Endothelial cell of umbilical vein (primary cell): ENCODE data around the gene ERGIC1. TPM values are rescaled to one million over a fixed set of nuclear protein-coding genes. Genes with fewer than 3 reads are reported as not detected.

ENCODE experiments used
- BruUV-seq: library from RNA; stranded (reverse); fragments of 400-500 nt; replicated peaks from 2 replicates; lab custom pipeline; 2021; lab: Mats Ljungman, UMichigan
- CTCF ChIA-PET: fragments of 300-600, 350-600 bp; sonication (Branson Sonifier 250); formaldehyde crosslinking; loops from one replicate; lab custom pipeline; 2021; ENCODE audit warnings: antibody characterized with exemption, inconsistent platforms; lab: Charles Lee
- POLR2A ChIA-PET: fragments of 300-600, 350-600 bp; sonication (Branson Sonifier 250); formaldehyde crosslinking; loops from one replicate; lab custom pipeline; 2021; ENCODE audit warnings: antibody characterized with exemption, inconsistent platforms; lab: Charles Lee
- DNase-seq: peaks from one replicate; pipeline ENCODE4 v3.0.0-alpha.2; 2011; ENCODE audit warnings: low read depth, low spot score
- FAIRE-seq: peaks from 2 replicates; lab custom pipeline; 2011; peaks lifted over from hg19 to GRCh38; lab: Jason Lieb, UNC
- H2AFZ ChIP-seq: 2 replicates; pipeline ENCODE4 v1.6.0; 2012; ENCODE audit warnings: low read depth, low read length, control low read depth, inconsistent platforms
- H3K27ac ChIP-seq: 2 replicates; pipeline ENCODE4 v1.5.1; 2011; ENCODE audit warnings: low read depth, mild to moderate bottlenecking, control low read depth, low read length, moderate library complexity; ENCODE audit not compliant: insufficient read depth
- H3K27me3 ChIP-seq, 2 experiments: 2 replicates each; pipeline versions ENCODE4 v1.6.0 to v1.6.1; 2011; ENCODE audit warnings: low read length in 2 of 2, mixed read lengths in 1 of 2; ENCODE audit not compliant: control insufficient read depth in 2 of 2, insufficient read depth in 2 of 2
- H3K36me3 ChIP-seq, 2 experiments: 2 replicates in 1 of 2; 3 replicates in 1 of 2; pipeline ENCODE4 v1.5.1; 2011; ENCODE audit warnings: low read length in 2 of 2, mild to moderate bottlenecking in 1 of 2, moderate library complexity in 1 of 2; ENCODE audit not compliant: control insufficient read depth in 2 of 2, insufficient read depth in 2 of 2; ENCODE audit errors: extremely low read depth in 1 of 2
- H3K4me1 ChIP-seq: 3 replicates; pipeline ENCODE4 v1.5.1; 2011; ENCODE audit warnings: mild to moderate bottlenecking, low read length; ENCODE audit not compliant: control insufficient read depth, insufficient read depth; ENCODE audit errors: extremely low read depth
- H3K4me2 ChIP-seq: 2 replicates; pipeline ENCODE4 v1.6.1; 2011; ENCODE audit warnings: low read length, control low read depth, mixed read lengths; ENCODE audit not compliant: insufficient read depth
- H3K4me3 ChIP-seq, 3 experiments: fragments of 200-600 bp in 1 of 3; sonication (generic), shearing (Covaris generic) in 1 of 3; replicated peaks in 1 of 3; 2 replicates each; pipeline ENCODE4 v1.5.1; 2011 to 2016; ENCODE audit warnings: control low read depth in 3 of 3, low read length in 3 of 3, mild to moderate bottlenecking in 2 of 3, inconsistent platforms in 1 of 3, low read depth in 1 of 3, moderate library complexity in 1 of 3; ENCODE audit not compliant: insufficient read depth in 1 of 3
- H3K79me2 ChIP-seq: 2 replicates; pipeline ENCODE4 v1.6.0; 2012; ENCODE audit warnings: low read length, inconsistent platforms; ENCODE audit not compliant: control insufficient read depth, insufficient read depth
- H3K9ac ChIP-seq: replicated peaks from 2 replicates; pipeline ENCODE3; 2011; ENCODE audit warnings: low read length, control low read depth; ENCODE audit not compliant: insufficient read depth; ENCODE audit errors: extremely low read depth
- H3K9me1 ChIP-seq: replicated peaks from 3 replicates; pipeline ENCODE4 v1.6.0; 2011; ENCODE audit warnings: mild to moderate bottlenecking, low read length; ENCODE audit not compliant: control insufficient read depth, insufficient read depth; ENCODE audit errors: extremely low read depth
- H3K9me3 ChIP-seq: replicated peaks from 2 replicates; pipeline ENCODE4 v1.5.1; 2012; ENCODE audit warnings: low read length, inconsistent platforms; ENCODE audit not compliant: control insufficient read depth, insufficient read depth
- H4K20me1 ChIP-seq: replicated peaks from 2 replicates; pipeline ENCODE3; 2011; ENCODE audit warnings: mild to moderate bottlenecking, low read length; ENCODE audit not compliant: control insufficient read depth, insufficient read depth; ENCODE audit errors: extremely low read depth
- CTCF ChIP-seq, 2 donors: IDR thresholded peaks; 1 replicate in 1 of 2; 2 replicates in 1 of 2; pipeline ENCODE4 v1.5.1; 2011; ENCODE audit warnings: low read length in 2 of 2, mild to moderate bottlenecking in 2 of 2, moderate library complexity in 2 of 2, control low read depth in 1 of 2, inconsistent platforms in 1 of 2, low read depth in 1 of 2; ENCODE audit not compliant: insufficient read depth in 1 of 2; ENCODE audit errors: extremely low read depth in 1 of 2
- EZH2 ChIP-seq: IDR thresholded peaks from 2 replicates; pipeline ENCODE4 v1.6.1; 2012; ENCODE audit warnings: borderline replicate concordance, low read depth, mild to moderate bottlenecking, moderate library complexity, low read length, inconsistent platforms; ENCODE audit not compliant: severe bottlenecking
- FOS ChIP-seq: IDR thresholded peaks from 2 replicates; pipeline ENCODE4 v1.6.1; 2011; ENCODE audit warnings: mild to moderate bottlenecking, low read length, moderate library complexity, borderline replicate concordance; ENCODE audit not compliant: insufficient read depth
- GATA2 ChIP-seq: IDR thresholded peaks from 2 replicates; pipeline ENCODE4 v1.7.0; 2011; ENCODE audit warnings: low read depth, mild to moderate bottlenecking, moderate library complexity, mixed read lengths, low read length; ENCODE audit not compliant: insufficient read length, insufficient read depth
- JUN ChIP-seq: IDR thresholded peaks from 2 replicates; pipeline ENCODE4 v1.6.1; 2011; ENCODE audit warnings: borderline replicate concordance, low read depth; ENCODE audit not compliant: insufficient read length, insufficient read depth
- MAX ChIP-seq: IDR thresholded peaks from 2 replicates; pipeline ENCODE4 v1.6.1; 2011; ENCODE audit not compliant: insufficient read depth, insufficient read length
- MYC ChIP-seq: IDR thresholded peaks from one replicate; pipeline ENCODE4 v1.6.1; 2011; ENCODE audit warnings: mild to moderate bottlenecking, low read depth, low read length
- POLR2A ChIP-seq: IDR thresholded peaks from 2 replicates; pipeline ENCODE4 v1.6.1; 2012; ENCODE audit warnings: low read depth, mild to moderate bottlenecking, control low read depth, low read length
- POLR2AphosphoS5 ChIP-seq: IDR thresholded peaks from 2 replicates; pipeline ENCODE4 v1.6.1; 2012; ENCODE audit warnings: low read depth, mild to moderate bottlenecking, control low read depth, low read length, moderate library complexity; ENCODE audit not compliant: insufficient read depth
- dilution Hi-C: fragments of 300-500 bp; cut with MboI; formaldehyde crosslinking; loops from one replicate; pipeline ENCODE4 v1.15.0; 2019; ENCODE audit warnings: low sequenced_read_pairs; ENCODE audit not compliant: extremely low pct_ligation_motif_present
- intact Hi-C: fragments of 100-400 bp; cut with micrococcal nuclease; formaldehyde crosslinking; loops from one replicate; pipeline ENCODE4 v1.10.0; 2022
- polyA plus RNA-seq, 4 experiments: library from polyadenylated mRNA; depleted of rRNA in 3 of 4; stranded (reverse) in 3 of 4; unstranded in 1 of 4; fragments of >200 nt; gene quantifications; 2 replicates each; pipeline versions ENCODE4 v1.2.1 to v1.2.3, GENCODE V29; 2011 to 2012; ENCODE audit warnings: missing spikeins in 1 of 4
- total RNA-seq: library from RNA; stranded (reverse); gene quantifications from 2 replicates; pipeline ENCODE4 v1.2.3, GENCODE V29; 2021

Gene ERGIC1
- total and polyA plus RNA-seq, 2 donors (not counting 3 experiments of a cell fraction or from before 2014, with no cell fraction given): 105 to 109 TPM

GRCh38 chr5:172789687-172790495, 44.2 kb upstream of the ERGIC1 start:
- peak overlapping the region; percentile 59 for H2AFZ ChIP-seq
- POLR2A ChIA-PET: interaction anchor here (0.7 kb wide), 1 partner anchor 12 kb away, joined by 3 read pairs; no protein-coding TSS in a partner anchor

More at GRCh38 chr5:172789687-172790495, 44.2 kb upstream of the ERGIC1 start:
- FAIRE-seq: peak; percentile 12
- no peaks in the 10 kb centered on the region for H3K36me3 ChIP-seq
- H3K9me3 ChIP-seq: no peaks in the 10 kb centered on the region
- CTCF ChIA-PET: interaction anchor here (1.5 to 2.2 kb wide), 2 partner anchors 12 to 18 kb away, joined by 3 to 6 read pairs; no protein-coding TSS in a partner anchor
- peaks cover 29% of the 10 kb centered on the region for H3K4me1 ChIP-seq
- no peak for TF ChIP-seq JUN
- TF ChIP-seq FOS: no peak
- no peak for TF ChIP-seq GATA2
- no peak for TF ChIP-seq CTCF (IDR thresholded peaks at IDR 0.05; ENCODE audit: extremely low read depth in 1 of 2, insufficient read depth in 1 of 2, low read depth in 1 of 2, low read length in 2 of 2)
- no peak for TF ChIP-seq MYC
- TF ChIP-seq POLR2AphosphoS5: no peak
- TF ChIP-seq POLR2A: no peak
- no peak for TF ChIP-seq EZH2
- no peak for TF ChIP-seq MAX
- H3K79me2 ChIP-seq: no peaks in the 10 kb centered on the region
- no TSS peak for BruUV-seq
- H3K4me3 ChIP-seq: no peak overlapping the region
- no peaks in the 10 kb centered on the region for H3K9me1 ChIP-seq
- intact Hi-C loops (loop anchor here (1.0 kb wide), 1 partner anchor 12 kb away; no protein-coding TSS in a partner anchor), dilution Hi-C loops (no loop called here)
- H4K20me1 ChIP-seq: no peaks in the 10 kb centered on the region
- H3K27ac ChIP-seq: no peak overlapping the region
- no peak overlapping the region for H3K4me2 ChIP-seq
- H3K27me3 ChIP-seq: no peaks in the 10 kb centered on the region
- no peak overlapping the region for H3K9ac ChIP-seq
- no peak for DNase-seq
